GM18508 (cell line): ENCODE measurements around the gene PLIN1.

Source experiments
- ATAC-seq: cut with Tn5 transposase; IDR thresholded peaks from one replicate; pipeline ENCODE4 v1.9.1; 2021; ENCODE audit warnings: moderate number of reproducible peaks; ENCODE audit not compliant: insufficient read depth, unreplicated experiment

Gene PLIN1

DNA sequence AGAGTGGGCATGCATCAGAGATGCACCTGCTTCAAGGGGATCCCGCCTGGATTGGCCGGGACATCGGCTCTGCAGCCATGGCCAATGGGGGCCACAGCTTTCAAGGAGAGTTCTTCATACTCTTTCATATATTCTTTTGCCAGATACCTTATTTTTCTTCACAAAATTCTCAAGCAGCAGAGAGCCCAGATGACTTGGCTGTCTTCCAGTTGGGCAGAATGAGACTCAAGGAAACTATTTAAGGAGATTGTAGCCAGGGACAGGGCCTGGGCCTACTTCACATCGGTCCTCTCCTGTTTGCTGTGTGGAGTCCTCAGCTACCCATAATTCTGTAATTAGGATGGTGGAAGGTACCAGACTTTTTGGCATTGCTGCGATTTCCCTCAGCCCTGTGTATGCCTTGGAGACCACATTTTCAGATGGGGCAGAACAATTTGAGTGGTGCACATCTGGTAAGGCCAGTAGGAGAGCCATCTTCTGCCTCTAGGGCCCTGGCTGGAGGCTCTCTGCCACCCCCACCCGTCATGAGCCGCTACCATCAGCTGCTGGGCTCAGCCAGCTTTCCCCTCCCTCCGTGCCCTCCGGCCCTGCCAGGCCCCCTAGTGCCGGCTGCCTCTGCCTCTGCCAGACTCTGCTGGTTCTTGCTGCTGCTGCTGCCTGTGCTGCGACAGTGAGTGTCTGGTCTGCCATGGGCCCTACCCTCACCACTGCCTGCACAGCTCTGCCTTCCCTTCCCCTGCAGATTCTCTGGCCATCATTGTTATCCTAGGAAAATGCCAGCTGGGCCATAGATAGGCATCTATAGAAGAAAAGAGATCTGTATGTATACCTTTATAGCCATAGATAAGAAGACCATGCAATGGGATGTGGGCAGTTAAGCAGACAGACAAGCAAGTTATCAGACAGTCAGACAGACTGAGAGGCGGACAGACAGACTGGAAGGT lies 6.7 kb downstream of the PLIN1 start:
- ATAC-seq: no peak

DNA sequence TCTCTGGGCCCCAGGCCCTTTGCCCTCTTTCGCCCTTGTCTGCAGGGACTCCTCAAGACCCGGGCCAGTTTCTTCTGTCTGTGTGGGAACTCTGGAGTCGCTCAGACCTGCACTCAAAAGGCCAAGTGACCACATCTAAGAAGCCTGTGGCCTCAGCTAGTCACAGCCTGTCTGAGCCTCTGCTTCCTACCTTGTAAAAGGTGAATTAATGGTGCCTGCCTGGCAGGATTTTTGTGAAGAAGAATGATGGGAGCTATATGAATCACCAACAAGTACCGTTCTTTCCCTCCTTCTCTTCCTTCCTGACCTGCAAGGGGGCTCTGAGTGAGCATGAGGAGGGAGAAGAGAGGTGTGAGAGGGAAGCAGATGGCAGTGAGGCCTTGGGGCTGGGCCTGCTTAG lies 7.5 kb downstream of the PLIN1 start:
- no peak for ATAC-seq

DNA sequence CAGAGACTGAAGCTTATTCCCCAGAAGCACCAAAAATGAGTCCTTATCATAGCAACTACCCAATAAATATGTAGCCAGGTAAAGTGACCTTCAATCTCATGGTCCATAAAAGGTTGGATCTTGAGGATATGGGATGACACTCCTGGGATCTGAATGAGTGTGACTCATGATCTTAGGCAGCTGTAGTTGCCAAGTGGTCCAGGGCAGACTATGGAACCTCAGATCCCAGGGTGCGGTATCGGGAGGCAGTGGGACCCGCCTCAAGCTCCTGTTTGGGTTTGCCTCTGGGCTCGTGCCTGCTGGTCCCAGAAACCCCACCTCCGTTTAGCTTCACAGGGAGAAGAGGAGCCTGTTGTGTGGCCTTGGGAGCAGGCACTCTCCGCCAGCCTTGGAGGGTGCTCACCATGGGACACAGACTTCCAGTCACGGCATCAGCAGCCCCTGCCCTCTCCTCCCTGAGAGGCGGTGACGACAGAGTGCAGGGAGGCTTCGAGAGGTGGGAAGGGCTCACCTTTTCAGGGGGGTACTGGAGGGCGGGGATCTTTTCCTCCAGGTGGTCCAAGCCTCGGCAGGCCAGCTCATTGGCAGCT lies 8.1 kb downstream of the PLIN1 start:
- ATAC-seq: no peak

DNA sequence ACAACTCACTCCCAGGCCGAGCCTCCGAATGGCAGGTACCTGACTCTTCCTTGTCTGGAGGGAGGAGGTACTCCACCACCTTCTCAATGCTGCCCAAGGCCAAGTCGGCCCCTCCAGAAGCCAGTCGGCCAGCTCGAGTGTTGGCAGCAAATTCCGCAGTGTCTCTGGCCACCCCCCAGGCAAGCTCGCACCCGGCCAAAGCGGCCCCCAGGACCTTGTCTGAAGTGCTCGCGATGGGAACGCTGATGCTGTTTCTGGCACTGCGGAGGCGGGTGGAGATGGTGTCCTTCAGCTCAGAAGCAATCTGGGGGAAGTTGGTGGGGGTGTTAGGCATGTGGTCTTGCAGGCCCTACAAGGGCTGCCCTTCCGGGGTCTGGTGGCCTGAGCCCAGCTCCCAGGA lies 9.2 kb downstream of the PLIN1 start:
- ATAC-seq: no peak

DNA sequence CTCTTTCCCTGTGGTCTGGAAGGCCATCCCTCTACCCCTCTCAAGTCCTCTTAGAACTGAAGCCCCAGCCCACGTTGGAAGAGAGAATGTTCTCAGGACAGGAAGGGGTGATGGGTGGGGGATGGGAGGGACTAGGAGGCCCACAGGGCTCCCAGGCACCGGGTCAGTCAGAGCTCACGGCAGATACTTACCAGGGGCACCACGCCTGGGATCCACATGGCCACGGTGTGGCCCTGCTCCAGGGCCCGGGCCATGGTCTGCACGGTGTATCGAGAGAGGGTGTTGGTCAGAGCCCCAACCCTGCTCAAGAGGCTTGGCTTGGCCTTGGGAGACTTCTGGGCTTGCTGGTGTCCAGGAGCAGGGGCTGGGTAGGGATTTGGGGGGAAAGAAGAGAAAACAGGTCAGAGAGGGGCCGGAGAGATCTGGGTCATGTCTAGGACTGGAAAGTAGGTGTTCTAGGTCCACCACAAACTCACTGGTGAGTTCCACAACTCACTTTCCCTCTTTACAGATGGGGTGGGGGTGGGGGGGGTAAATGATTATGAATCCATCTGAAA lies 9.8 kb downstream of the PLIN1 start:
- ATAC-seq: no peak

DNA sequence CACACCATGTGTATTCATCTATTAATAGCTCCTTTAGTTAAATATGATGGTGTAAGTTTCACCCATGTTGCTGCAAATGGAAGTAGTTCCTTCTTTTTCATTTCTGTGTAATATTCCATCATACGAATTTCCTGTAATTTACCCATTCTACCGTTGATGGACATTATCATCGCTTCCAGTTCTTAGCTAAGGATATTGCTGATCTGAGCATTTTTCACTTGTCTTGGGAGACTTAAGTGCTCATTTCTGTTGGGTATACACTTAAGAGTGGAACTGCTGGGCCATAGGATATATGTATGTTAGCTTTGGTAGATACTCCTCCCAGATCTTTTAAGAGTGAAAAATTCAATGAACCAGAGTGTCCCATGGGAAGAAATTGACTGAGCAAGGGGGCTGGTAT lies 11.0 kb downstream of the PLIN1 start:
- no peak for ATAC-seq

DNA sequence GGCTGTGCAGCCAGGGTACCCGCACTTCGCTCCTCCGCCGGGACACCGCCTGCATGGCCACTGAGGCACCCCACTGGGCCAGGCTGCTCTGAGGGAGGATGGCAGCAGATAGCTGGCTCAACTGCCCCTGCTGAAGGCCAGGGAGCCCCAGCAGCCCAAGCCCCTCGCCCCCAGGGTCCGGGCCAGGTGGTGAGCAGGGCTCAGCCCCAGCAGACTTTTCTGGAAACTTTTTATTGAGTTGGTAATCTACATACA lies 11.5 kb downstream of the PLIN1 start:
- ATAC-seq: no peak

DNA sequence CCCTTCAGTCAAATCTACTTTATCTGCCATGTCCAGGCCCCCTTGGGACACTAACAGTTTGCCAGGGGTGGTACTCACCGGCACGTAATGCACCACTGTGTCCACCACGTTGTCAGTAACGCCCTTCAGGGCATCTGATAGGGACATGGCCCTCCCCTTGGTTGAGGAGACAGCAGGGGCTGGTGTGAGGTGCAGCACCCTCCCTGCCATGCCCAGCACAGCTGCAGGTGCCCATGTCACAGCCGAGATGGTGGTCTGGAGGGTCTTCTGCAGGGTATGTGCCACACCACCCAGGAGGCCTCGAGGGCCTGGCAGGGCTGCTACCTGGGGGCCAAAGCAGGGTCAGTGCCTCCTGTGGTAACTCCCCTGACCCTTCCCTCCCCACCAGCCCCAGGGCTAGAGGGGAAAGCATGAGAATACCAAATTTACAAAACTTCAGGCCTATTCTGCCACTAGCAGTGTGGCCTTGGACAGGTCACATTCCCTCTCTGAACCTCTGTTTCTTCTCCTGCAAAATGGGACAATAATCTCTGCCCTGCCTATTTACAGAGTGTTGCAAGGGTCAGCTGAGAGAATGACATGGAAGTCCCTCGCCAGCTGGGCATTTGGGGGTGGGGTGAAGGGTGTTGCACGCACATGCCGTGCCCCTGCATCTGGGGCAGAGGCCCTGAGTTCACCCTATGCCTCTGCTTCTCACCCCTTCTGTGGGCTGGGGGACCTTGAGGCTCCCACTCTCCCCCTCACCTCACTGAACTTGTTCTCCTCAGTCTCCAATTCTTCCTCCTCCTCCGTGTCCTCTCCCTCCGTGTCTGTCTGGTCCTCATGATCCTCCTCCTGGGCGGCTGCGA lies 12.1 kb downstream of the PLIN1 start:
- ATAC-seq: no peak

DNA sequence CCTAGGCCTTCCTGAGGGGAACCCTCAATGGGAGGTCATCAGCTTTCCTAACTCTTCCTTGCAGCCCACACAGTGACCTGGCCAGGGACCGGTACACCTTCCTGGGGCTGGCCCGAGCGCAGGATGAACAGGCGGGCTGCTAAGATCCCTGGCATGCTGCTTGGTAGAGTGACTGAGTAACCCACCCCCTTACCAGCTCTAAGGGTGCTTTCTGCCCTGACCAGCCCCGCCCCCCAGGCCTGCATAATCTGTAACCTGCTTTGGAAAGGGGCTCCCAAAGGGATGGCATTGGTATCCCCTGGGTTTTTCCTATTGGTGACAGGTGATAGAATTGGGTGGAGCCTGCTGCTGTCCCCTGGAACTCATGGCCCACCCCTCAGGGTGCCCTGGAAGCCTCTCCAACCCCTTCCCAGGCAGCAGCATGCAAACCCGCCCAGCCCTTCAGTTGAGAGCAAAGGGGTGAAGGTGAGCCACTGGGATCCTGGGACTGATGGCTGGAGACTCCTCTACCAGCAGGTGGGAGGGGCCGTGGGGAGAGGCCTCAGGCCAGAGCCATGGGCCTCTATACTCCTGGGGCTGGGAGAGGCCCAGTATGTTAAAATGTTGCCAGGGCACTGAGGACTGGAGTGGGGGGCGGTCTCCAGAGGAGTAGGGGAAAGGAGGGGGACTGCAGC lies 12.8 kb downstream of the PLIN1 start:
- no peak for ATAC-seq

DNA sequence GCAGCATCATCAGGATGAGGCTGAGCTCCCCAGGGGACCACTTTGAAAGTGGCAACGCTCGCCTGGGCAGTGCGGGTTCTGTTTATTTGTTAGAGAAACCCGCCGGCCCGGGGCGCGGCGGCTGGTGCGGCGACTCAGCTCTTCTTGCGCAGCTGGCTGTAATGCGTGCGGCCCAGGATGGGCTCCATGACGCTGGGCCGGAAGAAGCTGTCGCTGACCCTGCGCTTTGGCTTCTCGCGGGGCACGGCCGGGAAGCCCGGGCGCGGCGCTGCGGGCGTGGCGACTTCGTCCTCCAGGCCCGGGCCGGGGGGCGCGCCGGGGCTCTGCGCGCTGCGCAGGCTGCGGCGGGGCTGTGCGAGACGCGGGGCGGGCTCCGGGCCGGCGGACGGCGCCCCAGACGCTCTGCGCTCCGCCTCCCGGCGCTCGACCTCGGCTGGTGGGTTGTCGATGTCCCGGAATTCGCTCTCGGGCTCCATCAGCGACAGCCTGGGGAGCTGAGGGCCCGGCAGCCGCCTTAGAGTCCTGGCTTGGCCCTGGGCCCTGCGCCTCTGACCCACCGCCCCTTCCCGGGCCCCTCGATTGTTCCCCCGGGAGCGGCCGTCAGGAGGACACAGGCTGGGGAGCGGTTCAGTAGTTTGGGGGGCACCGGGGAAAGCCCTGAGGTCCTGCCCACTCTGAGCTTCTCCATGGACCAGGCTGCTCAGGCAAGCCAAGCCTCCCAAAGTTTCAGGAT lies 13.6 kb downstream of the PLIN1 start:
- no peak for ATAC-seq

DNA sequence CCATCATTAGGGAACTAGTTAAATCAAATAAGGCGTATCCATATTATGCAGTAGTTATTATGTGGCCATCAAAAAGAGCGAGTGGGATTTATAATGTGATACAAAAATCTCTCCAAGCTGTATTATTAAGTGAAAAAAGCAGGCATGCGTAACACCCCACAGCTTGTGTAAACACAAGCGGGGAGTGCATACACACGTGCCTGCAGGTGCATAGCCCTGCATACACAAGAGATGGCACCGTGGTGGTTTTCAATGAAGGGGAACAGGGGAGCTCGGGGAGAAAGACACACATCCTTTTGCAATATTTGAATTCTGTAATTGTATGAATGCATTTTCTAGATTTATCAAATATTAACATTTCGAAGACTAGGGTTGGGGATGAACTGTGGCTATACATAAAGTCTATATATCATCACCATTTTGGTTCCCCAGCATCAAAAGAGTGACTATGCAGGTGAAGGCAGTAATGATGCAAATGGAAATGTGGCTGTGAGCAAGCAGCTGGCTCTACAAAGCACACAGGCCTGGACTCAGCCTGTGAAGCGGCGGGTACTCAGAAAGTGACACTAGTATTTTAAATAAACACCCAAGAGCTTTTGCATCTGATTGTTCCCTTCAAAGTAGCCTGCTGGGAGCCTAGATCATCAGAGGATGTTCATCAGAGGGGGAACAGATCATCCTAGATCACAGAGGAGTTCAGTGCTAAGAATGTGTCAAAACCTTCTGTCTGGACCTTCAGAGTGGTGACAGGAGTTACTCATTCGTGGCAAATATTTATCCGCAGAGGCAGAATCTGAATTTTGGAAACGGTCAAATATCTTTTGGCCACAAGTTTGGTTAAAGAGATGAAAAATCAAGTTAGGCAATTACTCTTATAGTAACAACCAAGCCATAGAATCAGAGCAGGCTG lies 14.5 kb downstream of the PLIN1 start:
- no peak for ATAC-seq

DNA sequence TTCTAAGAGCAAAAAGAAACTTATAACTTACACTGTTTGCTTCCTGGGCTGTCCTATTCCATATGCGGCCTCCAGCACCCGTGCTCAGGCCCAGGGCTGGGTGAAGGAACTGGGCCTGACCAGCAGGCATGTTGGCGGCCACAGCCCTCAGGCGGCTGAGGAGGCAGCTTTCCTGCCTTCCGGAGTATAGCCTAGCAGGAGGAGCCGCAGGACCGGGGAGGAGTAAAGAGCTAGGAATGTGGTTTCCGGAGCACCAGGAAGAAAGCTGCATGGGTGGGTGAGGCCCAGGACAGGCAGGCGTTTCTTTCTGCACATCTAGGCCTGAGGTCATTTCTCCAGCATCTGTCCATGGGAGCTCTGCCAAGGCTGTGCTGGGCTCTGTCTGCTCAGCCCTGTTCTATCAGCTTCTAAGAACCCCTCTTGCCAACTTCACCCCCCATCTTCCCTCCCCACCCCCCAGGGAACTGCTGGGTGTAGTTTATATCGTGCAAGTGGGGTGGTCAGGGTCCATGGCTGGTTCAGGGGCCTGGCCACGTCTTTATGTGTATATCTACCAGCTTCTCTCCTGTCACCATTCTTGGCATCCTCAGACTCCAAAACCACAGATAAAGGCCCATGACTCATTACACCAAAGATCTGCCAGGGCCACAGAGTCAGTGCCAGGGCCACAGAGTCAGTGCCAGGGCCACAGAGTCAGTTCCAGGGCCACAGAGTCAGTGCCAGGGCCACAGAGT lies 16.1 kb downstream of the PLIN1 start:
- ATAC-seq: no peak

DNA sequence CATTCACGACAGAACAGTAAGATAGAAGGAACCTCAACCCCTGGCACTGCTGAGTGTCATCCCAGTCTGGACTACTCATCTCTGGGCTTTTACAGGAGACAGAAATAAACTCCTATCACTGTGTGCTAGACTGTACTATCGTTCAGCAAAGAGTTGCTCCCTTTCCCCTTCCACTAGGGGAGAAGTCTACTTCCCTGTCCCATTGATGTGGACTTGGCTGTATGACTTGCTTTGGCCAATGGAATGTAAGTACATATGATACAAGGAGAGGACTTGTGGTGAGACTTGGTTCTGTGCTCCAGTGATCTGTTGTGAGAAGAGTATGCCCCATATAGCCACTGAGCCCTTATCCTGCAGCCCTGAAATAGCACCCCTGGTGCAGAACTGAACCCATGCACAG lies 18.6 kb downstream of the PLIN1 start:
- no peak for ATAC-seq

DNA sequence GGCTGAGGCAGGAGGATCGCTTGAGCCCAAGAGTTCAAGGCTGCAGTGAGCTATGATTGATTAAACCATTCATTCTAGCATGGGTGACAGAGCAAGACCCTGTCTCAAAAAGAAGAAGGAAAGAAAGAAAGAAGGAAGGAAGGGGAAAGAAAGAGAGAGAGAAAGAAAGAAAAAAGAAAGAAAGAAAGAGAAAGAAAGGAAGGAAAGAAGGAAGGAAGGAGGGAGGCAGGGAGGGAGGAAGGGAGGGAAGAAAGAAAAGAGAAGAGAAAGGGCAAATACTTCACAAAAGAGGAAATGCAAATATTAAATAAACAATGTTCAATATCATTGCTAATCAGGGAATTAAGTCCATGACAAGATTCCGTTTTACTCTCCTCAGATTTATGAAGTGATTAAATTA lies 19.9 kb downstream of the PLIN1 start:
- no peak for ATAC-seq

DNA sequence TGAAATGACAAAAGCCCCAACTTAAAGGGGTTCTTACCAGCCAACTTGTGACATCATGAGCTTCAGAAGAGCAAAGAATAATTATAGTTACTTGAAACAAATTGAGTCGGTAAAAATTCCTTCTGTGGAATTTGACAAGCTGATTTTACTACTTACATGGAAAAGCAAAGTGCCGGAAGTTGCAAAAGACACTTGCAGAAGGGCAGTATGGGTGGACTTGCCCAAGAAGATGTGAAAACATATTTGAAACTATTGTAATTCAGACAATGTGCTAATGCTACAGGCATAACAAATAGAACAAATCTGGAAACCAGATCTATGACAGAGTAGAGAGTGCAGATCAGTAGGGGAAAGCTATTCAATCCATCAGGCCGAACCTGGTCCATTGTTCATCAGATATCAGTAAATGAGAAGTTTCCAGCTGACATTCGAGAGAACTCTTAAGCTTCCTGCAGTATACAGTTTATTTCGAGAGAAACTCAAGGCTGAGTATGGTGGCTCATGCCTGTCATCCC lies 21.4 kb downstream of the PLIN1 start:
- no peak for ATAC-seq

DNA sequence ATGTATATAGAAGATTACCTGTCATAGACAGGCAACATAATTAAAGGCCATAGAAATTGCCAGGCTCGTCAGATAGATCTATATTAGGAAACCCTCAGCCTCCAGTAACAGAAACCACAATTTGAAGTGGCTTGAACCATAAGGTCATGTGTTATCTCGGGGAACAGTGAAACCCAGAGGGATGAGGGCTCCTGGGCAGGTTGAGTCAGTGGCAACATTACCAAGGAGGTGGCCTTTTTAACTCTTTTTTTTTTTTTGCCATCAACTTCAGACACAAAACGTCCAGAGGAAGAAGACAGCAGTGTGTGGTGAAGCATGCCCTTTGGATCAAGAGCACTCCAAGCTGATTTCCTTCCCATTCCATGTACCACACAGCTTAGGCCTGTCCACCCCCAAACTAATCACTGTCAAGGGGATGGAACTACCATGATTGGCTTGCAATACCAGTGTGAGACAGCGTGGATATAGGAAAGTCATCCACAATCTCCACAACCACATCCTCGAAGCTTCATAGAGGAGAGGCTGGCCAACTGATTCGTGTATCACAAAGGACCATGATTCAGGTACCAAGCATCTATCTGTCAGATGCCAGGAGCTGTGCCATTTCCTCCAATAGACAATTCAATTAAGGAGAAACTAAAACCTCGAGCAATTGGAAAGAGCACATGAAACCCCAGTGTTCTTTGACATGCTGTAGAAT lies 22.9 kb downstream of the PLIN1 start:
- ATAC-seq: no peak
